Large intestine (tissue), 3 donors: ENCODE measurements around the gene THSD7A. TPM values are rescaled to one million over a fixed set of nuclear protein-coding genes. Genes with fewer than 3 reads are reported as not detected.

ENCODE experiments used
- DNase-seq, 2 donors: peaks; one replicate each; pipeline versions ENCODE4 v3.0.0 to v3.0.0-alpha.2; 2013
- H3K27ac ChIP-seq: one replicate; pipeline ENCODE4 v1.5.1; 2013; ENCODE audit warnings: low read length
- H3K27me3 ChIP-seq: 2 replicates; pipeline ENCODE4 v1.6.1; 2013; ENCODE audit warnings: low read length; ENCODE audit not compliant: control insufficient read depth, insufficient read depth
- H3K36me3 ChIP-seq: 2 replicates; pipeline ENCODE4 v1.6.1; 2013; ENCODE audit warnings: low read length; ENCODE audit not compliant: control insufficient read depth, insufficient read depth
- H3K4me1 ChIP-seq: one replicate; pipeline ENCODE4 v1.6.1; 2013; ENCODE audit warnings: low read length; ENCODE audit not compliant: control insufficient read depth, insufficient read depth
- H3K4me3 ChIP-seq: one replicate; pipeline ENCODE4 v1.5.1; 2013; ENCODE audit warnings: low read length
- H3K9me3 ChIP-seq: one replicate; pipeline ENCODE4 v1.6.1; 2013; ENCODE audit warnings: mild to moderate bottlenecking, low read depth, low read length, moderate library complexity; ENCODE audit not compliant: control insufficient read depth
- WGBS: methylation state at CpG from one replicate; pipeline ENCODE4 v1.1.5; 2013; ENCODE audit warnings: low lambda C conversion rate; ENCODE audit not compliant: insufficient coverage; 5-methylcytosine and 5-hydroxymethylcytosine counted together
- polyA plus RNA-seq: library from polyadenylated mRNA; unstranded; fragments of 120-200 nt; gene quantifications from one replicate; pipeline ENCODE4 v1.2.1, GENCODE V29; 2013

Gene THSD7A
- polyA plus RNA-seq, 1 donor: 3.7 TPM

DNA sequence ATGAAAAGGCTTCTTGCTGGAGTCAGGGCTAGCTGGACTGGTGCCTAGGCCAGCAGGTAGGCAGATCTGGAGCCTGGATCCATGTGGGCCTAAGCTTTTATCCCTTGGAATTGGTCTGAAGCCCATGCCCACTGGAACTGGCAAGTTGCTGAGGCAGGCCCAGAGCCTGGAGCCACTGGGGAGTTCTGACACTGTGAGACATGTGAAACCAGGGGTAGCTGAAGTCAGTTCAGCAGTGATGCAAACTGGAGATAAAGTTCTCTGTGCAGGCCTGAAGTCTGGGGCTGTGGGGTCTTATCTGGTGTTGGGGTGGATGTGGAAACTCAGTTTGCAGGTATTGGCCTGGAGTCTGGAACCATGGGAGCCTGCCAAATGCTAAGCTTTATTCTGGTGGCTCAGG is 9.7 kb upstream of the THSD7A start:
- no peak for DNase-seq
- no peaks in the 10 kb centered on the region for H3K4me1 ChIP-seq

DNA sequence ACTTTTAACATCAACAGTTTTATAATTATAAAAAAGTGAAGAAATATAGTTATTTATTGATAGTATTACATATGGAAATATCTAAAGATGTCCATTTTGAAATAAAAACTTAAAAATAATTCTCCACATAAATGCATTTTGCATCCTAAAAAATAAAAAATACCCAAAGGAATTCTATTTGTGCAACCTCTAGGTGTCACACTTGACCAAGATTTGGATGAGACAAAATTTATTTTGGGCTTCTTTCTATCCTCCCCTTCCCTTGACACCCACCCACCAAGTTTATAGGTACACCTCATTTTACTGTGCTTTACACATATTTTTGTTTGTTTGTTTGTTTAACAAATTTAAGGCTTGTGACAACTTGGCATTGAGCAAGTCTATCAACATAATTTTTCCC is 3.3 kb upstream of the THSD7A start:
- H3K4me3 ChIP-seq: no peak overlapping the region
- H3K9me3 ChIP-seq: no peaks in the 10 kb centered on the region
- H3K4me1 ChIP-seq: no peaks in the 10 kb centered on the region
- peaks cover 14% of the 10 kb centered on the region for H3K27me3 ChIP-seq
- no peak for DNase-seq
- H3K27ac ChIP-seq: no peak overlapping the region
- H3K36me3 ChIP-seq: no peaks in the 10 kb centered on the region

More for the DNA sequence above, 9.7 kb upstream of the THSD7A start:
- H3K27ac ChIP-seq: no peak overlapping the region
- H3K27me3 ChIP-seq: no peaks in the 10 kb centered on the region
- H3K36me3 ChIP-seq: no peaks in the 10 kb centered on the region
- H3K9me3 ChIP-seq: no peaks in the 10 kb centered on the region
- no peak overlapping the region for H3K4me3 ChIP-seq

DNA sequence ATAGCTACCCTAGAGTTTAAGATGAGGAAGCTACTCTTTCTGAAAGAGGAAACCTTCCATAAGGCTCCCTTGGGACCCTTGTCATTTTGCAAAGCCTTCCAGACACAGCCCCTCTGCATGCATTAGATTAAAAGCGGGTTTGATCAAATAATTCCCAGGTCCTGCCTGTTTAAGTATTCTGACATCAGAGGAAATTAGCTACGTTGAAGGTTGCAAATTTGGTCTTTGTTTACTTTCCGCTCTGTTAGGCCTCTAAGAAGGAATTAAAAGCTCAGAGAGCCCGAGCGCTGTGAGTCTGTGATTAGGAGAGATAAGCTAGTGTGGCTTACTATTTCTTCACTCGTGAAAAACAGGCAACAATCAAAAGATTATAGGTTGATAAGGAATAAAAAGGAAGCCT is 1.4 kb upstream of the THSD7A start:
- no peaks in the 10 kb centered on the region for H3K4me1 ChIP-seq
- no peak overlapping the region for H3K27ac ChIP-seq
- H3K36me3 ChIP-seq: no peaks in the 10 kb centered on the region
- H3K27me3 ChIP-seq: peaks cover 17% of the 10 kb centered on the region
- no CpG with 5 or more reads among the region's 6 CpGs for WGBS
- no peak overlapping the region for H3K4me3 ChIP-seq
- DNase-seq: no peak
- no peaks in the 10 kb centered on the region for H3K9me3 ChIP-seq

DNA sequence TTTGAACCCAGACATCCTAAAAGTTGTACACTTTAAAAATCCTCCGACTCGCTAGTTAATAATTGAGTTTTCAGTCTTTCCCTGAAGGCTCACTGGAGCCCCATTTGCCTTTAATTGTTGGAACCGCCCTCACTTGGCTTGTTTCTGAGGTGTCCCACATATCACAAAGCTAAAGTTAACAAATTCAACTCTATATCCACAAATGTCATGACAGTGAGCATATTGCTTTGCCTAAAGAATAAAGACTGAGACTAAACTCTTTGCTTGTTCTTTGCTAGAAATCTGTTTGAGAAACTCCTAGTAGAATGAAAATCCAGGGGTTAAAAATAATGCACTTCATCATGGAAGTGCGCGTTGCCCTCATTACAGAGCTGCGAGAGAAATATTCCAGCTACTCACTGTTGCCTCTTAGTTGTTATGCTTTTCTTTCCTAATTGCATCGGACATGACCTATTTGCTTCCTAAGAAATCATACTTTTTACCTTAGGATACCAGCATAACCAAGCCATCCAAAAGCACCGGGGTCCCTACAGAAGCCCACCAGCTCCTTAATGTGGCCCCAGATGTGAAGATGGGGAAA is 752 bp downstream of the THSD7A start:
- Histone ChIP-seq H3K27ac (no peak overlapping the region), H3K36me3 (no peaks in the 10 kb centered on the region), H3K4me3 (peak overlapping the region; percentile 36), H3K4me1 (no peaks in the 10 kb centered on the region), H3K27me3 (peaks cover 18% of the 10 kb centered on the region), H3K9me3 (no peaks in the 10 kb centered on the region)
- peak; percentile 4 to 45 for DNase-seq
- WGBS: 0% methylated on average over 4 of the region's 8 CpGs

DNA sequence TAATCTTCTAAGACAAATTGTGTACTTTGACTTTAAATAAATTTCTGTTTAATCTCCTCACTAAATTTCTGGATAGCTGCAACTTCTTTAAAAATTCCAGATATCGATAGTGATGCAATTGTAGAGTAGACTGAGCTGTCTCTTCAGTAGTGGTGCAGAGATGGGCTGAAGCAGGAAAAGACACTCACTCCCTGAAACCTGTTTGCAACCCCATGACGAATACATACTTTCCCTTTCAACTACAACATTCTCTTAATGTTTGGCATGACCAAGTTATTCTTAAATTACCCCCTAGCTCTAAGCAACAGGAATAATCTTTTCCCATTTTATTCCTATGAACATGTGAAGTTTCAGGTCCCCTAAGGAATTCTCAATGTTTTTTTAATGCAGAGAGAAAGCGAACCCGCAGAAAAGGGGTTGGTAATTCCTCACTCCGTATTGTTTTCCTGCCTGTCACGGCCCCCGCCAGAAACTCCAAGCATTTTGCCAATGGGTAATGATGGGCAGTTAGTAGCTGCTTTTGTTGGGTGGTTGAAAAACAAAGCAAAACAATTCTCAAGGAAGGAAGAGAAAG is 1.3 kb downstream of the THSD7A start:
- DNase-seq: peak in 1 of 2 donors; percentile 21
- peaks cover 18% of the 10 kb centered on the region for H3K27me3 ChIP-seq
- no peaks in the 10 kb centered on the region for H3K4me1 ChIP-seq
- H3K9me3 ChIP-seq: no peaks in the 10 kb centered on the region
- H3K36me3 ChIP-seq: no peaks in the 10 kb centered on the region
- 0% methylated on average over 2 of the region's 7 CpGs for WGBS
- no peak overlapping the region for H3K27ac ChIP-seq
- peak overlapping the region; percentile 36 for H3K4me3 ChIP-seq

DNA sequence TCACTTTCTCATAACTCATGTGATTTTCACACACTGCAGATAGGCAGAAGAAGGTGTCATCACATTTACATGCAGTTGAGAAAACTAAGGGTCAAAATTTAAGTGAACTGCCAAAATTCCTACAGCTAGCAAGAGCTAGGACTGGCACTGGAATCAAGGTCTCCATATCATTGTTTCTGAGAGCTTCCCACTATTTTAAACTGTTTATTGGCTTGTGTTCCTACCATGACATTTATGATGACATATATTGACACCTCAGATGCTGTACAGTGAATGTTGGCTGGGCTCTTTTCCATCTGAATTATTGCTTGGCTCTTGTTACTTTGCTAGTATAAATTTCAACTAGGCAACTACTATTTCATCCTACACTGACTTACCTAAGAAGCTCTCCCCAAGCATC is 2.0 kb downstream of the THSD7A start:
- Histone ChIP-seq H3K27ac (no peak overlapping the region), H3K4me3 (no peak overlapping the region), H3K4me1 (no peaks in the 10 kb centered on the region), H3K27me3 (peaks cover 18% of the 10 kb centered on the region), H3K9me3 (no peaks in the 10 kb centered on the region), H3K36me3 (no peaks in the 10 kb centered on the region)
- DNase-seq: no peak

DNA sequence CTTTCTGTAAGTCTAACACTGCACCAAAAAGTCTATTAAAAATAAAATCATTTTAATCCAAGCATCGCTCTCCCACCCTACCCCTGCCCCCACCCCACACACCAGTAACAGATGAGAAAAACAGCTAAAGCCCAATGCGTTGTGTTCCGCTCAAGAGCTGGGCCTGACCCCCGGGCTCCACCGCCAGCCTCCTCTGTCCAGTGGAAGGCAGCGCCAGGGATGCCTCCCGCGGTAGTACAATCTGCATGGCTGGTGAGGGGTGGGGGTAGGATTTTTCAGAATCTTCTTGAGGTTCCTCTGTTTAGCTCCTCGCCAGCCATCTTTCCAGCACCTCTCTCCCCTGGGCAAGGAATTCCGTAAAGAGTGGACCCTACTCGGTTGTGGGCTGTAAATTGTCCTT is 12.1 kb downstream of the THSD7A start:
- Histone ChIP-seq H3K4me1 (no peaks in the 10 kb centered on the region), H3K4me3 (no peak overlapping the region), H3K27ac (no peak overlapping the region), H3K36me3 (no peaks in the 10 kb centered on the region), H3K9me3 (no peaks in the 10 kb centered on the region), H3K27me3 (no peaks in the 10 kb centered on the region)
- DNase-seq: no peak
- WGBS: no CpG with 5 or more reads among the region's 11 CpGs

DNA sequence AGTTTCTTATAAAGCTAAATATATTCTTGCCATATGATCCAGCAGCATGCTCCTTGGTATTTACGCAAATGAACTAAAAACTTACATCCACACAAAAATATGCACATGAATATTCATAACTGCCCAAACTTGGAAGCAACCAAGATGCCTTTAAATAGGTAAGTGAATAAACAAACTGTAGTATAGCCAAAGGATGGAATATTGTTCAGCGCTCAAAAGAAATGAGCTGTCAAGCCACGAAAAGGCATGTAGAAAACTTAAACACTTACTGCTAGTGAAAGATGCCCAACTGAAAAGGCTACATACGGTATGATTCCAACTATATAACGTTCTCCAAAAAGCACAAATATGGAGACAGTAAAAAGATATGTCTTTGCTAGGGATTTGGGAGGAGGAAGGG is 12.7 kb downstream of the THSD7A start:
- Histone ChIP-seq H3K27ac (no peak overlapping the region), H3K9me3 (no peaks in the 10 kb centered on the region), H3K36me3 (no peaks in the 10 kb centered on the region), H3K4me3 (no peak overlapping the region), H3K27me3 (no peaks in the 10 kb centered on the region), H3K4me1 (no peaks in the 10 kb centered on the region)
- WGBS: 96% methylated on average over 3 of the region's 5 CpGs
- no peak for DNase-seq

DNA sequence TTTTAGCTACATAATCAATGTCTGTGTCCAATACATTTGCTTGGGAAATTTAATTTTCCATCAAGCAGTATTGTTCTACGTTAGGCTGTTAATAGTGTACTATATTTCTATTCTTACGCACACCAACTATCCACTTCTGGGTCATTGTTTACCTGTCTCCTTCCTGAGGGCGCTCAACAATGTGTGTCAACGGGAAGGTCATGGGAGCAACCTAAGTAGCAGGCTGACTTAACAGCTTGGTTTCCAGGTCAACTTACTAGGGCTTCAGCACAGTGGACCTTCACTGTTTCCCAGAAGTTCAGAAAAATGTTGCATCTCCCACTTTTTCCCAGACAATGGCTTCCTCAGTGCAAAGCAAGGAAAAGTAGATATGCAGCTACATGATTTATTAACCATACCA is 13.7 kb downstream of the THSD7A start:
- H3K36me3 ChIP-seq: no peaks in the 10 kb centered on the region
- H3K9me3 ChIP-seq: no peaks in the 10 kb centered on the region
- H3K27ac ChIP-seq: no peak overlapping the region
- WGBS: 79% methylated on average over 2 of the region's 4 CpGs
- DNase-seq: no peak
- no peaks in the 10 kb centered on the region for H3K27me3 ChIP-seq
- no peaks in the 10 kb centered on the region for H3K4me1 ChIP-seq
- H3K4me3 ChIP-seq: no peak overlapping the region

DNA sequence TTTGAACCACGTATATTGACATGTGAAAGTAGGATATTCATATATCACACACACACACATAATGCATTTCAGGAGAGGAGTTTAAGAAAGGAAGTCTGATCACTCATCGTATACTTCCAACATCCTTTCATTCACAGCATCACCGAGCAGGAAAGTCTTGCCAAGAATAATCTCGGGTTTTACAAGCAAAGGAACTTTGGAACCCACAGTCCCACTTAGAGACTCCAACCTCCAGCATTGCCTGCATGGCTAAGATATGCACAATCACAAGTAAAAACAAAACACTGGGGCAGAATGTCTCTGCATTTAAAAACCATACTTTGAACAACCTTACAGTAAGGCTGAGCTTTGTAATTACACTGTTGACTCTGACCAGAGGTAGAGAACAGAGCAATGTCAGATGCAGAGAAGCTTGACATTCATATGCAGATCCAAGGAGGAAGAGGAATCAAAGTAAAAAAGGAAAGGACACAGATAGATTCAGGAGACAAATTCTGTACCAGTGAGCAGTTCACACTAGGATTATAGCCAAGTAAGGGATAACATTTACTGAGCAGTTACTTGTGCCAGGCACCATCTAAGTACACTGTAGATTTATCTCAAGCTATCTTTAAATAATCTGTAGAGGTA is 14.8 kb downstream of the THSD7A start:
- no peaks in the 10 kb centered on the region for H3K4me1 ChIP-seq
- DNase-seq: no peak
- H3K27ac ChIP-seq: no peak overlapping the region
- no peak overlapping the region for H3K4me3 ChIP-seq
- H3K27me3 ChIP-seq: no peaks in the 10 kb centered on the region
- H3K36me3 ChIP-seq: no peaks in the 10 kb centered on the region
- no peaks in the 10 kb centered on the region for H3K9me3 ChIP-seq
- WGBS: 29% methylated on average over 1 of the region's 4 CpGs

DNA sequence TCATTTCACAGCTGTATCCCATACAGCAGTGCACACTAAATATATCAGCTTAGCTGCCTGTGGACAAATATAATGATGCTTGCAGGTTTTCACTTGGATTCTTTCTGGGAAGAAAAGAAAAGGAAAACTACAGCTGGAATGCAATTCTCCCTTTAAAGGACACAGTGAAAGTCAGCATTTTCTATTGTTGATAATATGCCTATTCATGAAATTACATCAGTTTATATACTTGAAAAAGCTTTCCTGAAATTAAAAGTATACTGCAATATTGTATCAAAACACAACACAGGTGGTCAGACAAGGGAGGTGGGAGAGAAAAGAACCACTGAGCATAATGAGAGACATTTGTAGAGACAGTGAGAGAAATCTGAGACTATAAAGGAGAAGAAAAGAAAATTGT is 20.3 kb downstream of the THSD7A start:
- no peak for DNase-seq
- Histone ChIP-seq H3K4me3 (no peak overlapping the region), H3K36me3 (no peaks in the 10 kb centered on the region), H3K27ac (no peak overlapping the region), H3K27me3 (no peaks in the 10 kb centered on the region), H3K4me1 (no peaks in the 10 kb centered on the region), H3K9me3 (no peaks in the 10 kb centered on the region)
